Activated gamma-delta T cell (primary cell): ENCODE results near the gene ESR2.
"Not testable (repeated sequence)": the region's sequence is repeated elsewhere in the genome, so short reads cannot be mapped to it uniquely, and the experiment has no call there.

Source experiments
- DNase-seq: peaks from one replicate; lab custom pipeline; 2025; lab: John Stamatoyannopoulos, UW

The ESR2 gene

DNA sequence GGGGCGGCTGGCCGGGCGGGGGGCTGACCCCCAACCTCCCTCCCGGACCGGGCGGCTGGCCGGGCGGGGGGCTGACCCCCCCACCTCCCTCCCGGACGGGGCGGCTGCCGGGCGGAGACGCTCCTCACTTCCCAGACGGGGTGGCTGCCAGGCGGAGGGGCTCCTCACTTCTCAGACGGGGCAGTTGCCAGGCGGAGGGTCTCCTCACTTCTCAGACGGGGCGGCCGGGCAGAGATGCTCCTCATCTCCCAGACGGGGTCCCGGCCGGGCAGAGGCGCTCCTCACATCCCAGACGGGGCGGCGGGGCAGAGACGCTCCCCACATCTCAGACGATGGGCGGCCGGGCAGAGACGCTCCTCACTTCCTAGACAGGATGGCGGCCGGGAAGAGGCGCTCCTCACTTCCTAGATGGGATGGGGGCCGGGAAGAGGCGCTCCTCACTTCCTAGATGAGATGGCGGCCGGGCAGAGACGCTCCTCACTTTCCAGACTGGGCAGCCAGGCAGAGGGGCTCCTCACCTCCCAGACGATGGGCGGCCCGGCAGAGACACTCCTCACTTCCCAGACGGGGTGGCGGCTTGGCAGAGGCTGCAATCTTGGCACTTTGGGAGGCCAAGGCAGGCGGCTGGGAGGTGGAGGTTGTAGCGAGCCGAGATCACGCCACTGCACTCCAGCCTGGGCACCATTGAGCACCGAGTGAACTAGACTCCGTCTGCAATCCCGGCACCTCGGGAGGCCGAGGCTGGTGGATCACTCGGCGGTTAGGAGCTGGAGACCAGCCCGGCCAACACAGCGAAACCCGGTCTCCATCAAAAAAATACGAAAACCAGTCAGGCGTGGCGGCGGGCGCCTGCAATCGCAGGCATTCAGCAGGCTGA, 256.1 kb downstream of the ESR2 start:
- DNase-seq, result not testable (repeated sequence)

DNA sequence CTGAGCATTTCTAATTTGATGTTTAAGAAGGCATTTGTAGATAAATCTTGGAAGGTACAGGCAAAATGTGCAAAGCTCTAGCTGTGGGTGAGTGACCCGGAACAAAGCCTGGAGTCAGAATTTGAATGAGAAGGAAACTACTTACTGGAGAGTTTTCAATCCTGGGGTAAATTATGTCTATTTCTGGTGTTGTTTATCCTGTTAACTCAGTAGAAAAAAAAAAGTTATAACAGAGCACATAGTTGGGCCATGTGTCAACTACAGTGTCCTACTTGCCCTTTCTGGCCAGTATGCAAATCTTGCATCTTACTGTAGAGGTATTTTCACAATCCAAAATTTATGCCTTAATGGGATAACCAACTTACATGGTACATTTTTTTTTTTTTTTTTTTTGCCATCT, 259.0 kb downstream of the ESR2 start:
- DNase-seq, result no peak
